Esophagus squamous epithelium (tissue), 4 donors: ENCODE results near the gene ROR2.

Experiments
- POLR2A ChIP-seq, 4 donors: fragments of 450-650 bp; IDR thresholded peaks; one replicate each; pipeline ENCODE4 v1.6.1; 2017; ENCODE audit warnings: antibody characterized with exemption in 4 of 4, mild to moderate bottlenecking in 4 of 4, moderate library complexity in 3 of 4
- TF ChIP-seq, protein P1 (sequence below), 6 experiments: fragments of 450-650 bp in 4 of 6; fragments of 200-600 bp in 2 of 6; sonication (generic) in 2 of 6; IDR thresholded peaks; one replicate each; pipeline ENCODE4 v1.5.1; 2016 to 2019; ENCODE audit warnings: antibody characterized with exemption in 6 of 6, mild to moderate bottlenecking in 4 of 6, moderate library complexity in 4 of 6

DNA sequence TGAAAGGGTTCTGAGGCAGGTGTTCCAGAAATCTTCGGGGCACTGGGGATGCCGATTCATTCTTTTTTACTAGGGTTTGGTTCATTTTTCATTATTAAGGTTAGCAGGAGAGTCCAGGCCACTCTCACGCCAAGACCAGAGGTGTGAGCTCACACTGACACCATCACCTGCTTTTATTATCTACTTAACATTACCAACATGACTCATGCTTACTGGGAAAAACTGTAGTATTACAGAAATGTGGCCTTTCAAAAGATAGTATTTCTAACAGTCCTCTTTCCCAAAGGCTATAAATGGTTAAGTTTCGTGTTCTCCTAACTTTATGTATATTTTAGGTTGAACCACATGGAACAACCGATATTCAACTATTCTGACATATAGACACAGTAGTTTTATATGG, 222.1 kb downstream of the ROR2 start:
- TF ChIP-seq, protein P1, sequence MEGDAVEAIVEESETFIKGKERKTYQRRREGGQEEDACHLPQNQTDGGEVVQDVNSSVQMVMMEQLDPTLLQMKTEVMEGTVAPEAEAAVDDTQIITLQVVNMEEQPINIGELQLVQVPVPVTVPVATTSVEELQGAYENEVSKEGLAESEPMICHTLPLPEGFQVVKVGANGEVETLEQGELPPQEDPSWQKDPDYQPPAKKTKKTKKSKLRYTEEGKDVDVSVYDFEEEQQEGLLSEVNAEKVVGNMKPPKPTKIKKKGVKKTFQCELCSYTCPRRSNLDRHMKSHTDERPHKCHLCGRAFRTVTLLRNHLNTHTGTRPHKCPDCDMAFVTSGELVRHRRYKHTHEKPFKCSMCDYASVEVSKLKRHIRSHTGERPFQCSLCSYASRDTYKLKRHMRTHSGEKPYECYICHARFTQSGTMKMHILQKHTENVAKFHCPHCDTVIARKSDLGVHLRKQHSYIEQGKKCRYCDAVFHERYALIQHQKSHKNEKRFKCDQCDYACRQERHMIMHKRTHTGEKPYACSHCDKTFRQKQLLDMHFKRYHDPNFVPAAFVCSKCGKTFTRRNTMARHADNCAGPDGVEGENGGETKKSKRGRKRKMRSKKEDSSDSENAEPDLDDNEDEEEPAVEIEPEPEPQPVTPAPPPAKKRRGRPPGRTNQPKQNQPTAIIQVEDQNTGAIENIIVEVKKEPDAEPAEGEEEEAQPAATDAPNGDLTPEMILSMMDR (IDR thresholded peaks at IDR 0.05) = no peak
- no peak for TF ChIP-seq POLR2A (IDR thresholded peaks at IDR 0.05)
